ENCODE measurements around the gene GSTO2. TPM values are rescaled to one million over a fixed set of nuclear protein-coding genes. Genes with fewer than 3 reads are reported as not detected.

Gene GSTO2
- total RNA-seq, 2 donors from 2014 or later, result 18.1 to 37.3 TPM

GRCh38 chr10:104325436-104326435 lies 56.8 kb downstream of the GSTO2 start:
- 70% methylated on average over 19 of the region's 28 CpGs for WGBS

GRCh38 chr10:104326991-104327610 lies 58.1 kb downstream of the GSTO2 start:
- intact Hi-C loops (cut with DNase I), result no loop called here
- Histone ChIP-seq H3K4me3 (no peak overlapping the region), H3K4me1 (replicated peaks) (peaks cover 47% of the 10 kb centered on the region), H3K9me3 (no peaks in the 10 kb centered on the region), H3K27me3 (replicated peaks; ENCODE audit: insufficient read depth) (no peaks in the 10 kb centered on the region), H3K27ac (peak overlapping the region in 1 of 2 donors; percentile 96), H3K36me3 (no peaks in the 10 kb centered on the region)
- TF ChIP-seq POLR2AphosphoS5 (IDR thresholded peaks at IDR 0.05), result no peak
- TF ChIP-seq CTCF (IDR thresholded peaks at IDR 0.05), result no peak
- TF ChIP-seq POLR2A (IDR thresholded peaks at IDR 0.05), result no peak
- no peak for DNase-seq (ENCODE audit: low spot score)
- WGBS, result 93% methylated on average over 9 of the region's 9 CpGs

More at GRCh38 chr10:104325436-104326435, 56.8 kb downstream of the GSTO2 start:
- no peaks in the 10 kb centered on the region for H3K9me3 ChIP-seq
- intact Hi-C loops (cut with DNase I), result no loop called here
- peaks cover 35% of the 10 kb centered on the region for H3K4me1 ChIP-seq (replicated peaks)
- TF ChIP-seq CTCF (IDR thresholded peaks at IDR 0.05) (no peak), POLR2A (IDR thresholded peaks at IDR 0.05) (no peak), POLR2AphosphoS5 (IDR thresholded peaks at IDR 0.05) (no peak)
- no peaks in the 10 kb centered on the region for H3K36me3 ChIP-seq
- no peaks in the 10 kb centered on the region for H3K27me3 ChIP-seq (replicated peaks; ENCODE audit: insufficient read depth)
- H3K4me3 ChIP-seq, result no peak overlapping the region
- no peak for DNase-seq (ENCODE audit: low spot score)
- H3K27ac ChIP-seq, result peak overlapping the region; percentile 26 to 96

GRCh38 chr10:104327745-104328645 lies 59.0 kb downstream of the GSTO2 start:
- Histone ChIP-seq H3K27me3 (replicated peaks; ENCODE audit: insufficient read depth) (no peaks in the 10 kb centered on the region), H3K36me3 (no peaks in the 10 kb centered on the region), H3K9me3 (no peaks in the 10 kb centered on the region), H3K4me1 (replicated peaks) (peaks cover 48% of the 10 kb centered on the region), H3K4me3 (peak overlapping the region in 1 of 2 donors; percentile 5), H3K27ac (peak overlapping the region; percentile 83 to 96)
- no peak for DNase-seq (ENCODE audit: low spot score)
- intact Hi-C loops (cut with DNase I), result no loop called here
- peak in 1 of 4 experiments; percentile 23 for TF ChIP-seq CTCF (IDR thresholded peaks at IDR 0.05)
- no peak for TF ChIP-seq POLR2AphosphoS5 (IDR thresholded peaks at IDR 0.05)
- peak; percentile 24 for TF ChIP-seq POLR2A (IDR thresholded peaks at IDR 0.05)
- WGBS, result 10% methylated on average over 20 of the region's 20 CpGs

- Histone ChIP-seq H3K36me3 (no peaks in the 10 kb centered on the region), H3K4me1 (replicated peaks) (peaks cover 48% of the 10 kb centered on the region), H3K9me3 (no peaks in the 10 kb centered on the region), H3K27ac (peak overlapping the region; percentile 83 to 96), H3K4me3 (peak overlapping the region in 1 of 2 donors; percentile 5), H3K27me3 (replicated peaks; ENCODE audit: insufficient read depth) (no peaks in the 10 kb centered on the region)
- TF ChIP-seq POLR2A (IDR thresholded peaks at IDR 0.05), result no peak
- no peak for TF ChIP-seq POLR2AphosphoS5 (IDR thresholded peaks at IDR 0.05)
- intact Hi-C loops (cut with DNase I), result no loop called here
- WGBS, result 0% methylated on average over 3 of the region's 3 CpGs
- no peak for DNase-seq (ENCODE audit: low spot score)
Measured at GRCh38 chr10:104328646-104328895, 59.6 kb downstream of the GSTO2 start.

Data from prostate gland (tissue), 2 donors.